Spinal cord (tissue), 10 donors: ENCODE data around the gene DOHH. TPM values are rescaled to one million over a fixed set of nuclear protein-coding genes. Genes with fewer than 3 reads are reported as not detected.

Experiments used
- DNase-seq, 6 donors: peaks; one replicate each; pipeline versions ENCODE4 v3.0.0 to v3.0.0-alpha.2; 2013 to 2015; ENCODE audit warnings: low spot score in 6 of 6, low read depth in 4 of 6
- H3K27ac ChIP-seq: one replicate; pipeline ENCODE4 v1.5.1; 2013; ENCODE audit warnings: low read depth, low read length, control low read depth
- H3K27me3 ChIP-seq: one replicate; pipeline ENCODE4 v1.6.1; 2013; ENCODE audit warnings: low read length; ENCODE audit not compliant: control insufficient read depth, insufficient read depth
- H3K36me3 ChIP-seq: one replicate; pipeline ENCODE4 v1.6.1; 2013; ENCODE audit warnings: low read length; ENCODE audit not compliant: control insufficient read depth, insufficient read depth
- H3K4me1 ChIP-seq: one replicate; pipeline ENCODE4 v1.6.1; 2013; ENCODE audit warnings: low read length; ENCODE audit not compliant: control insufficient read depth, insufficient read depth
- H3K4me3 ChIP-seq: one replicate; pipeline ENCODE4 v1.5.1; 2013; ENCODE audit warnings: low read depth, low read length, control low read depth
- H3K9me3 ChIP-seq: one replicate; pipeline ENCODE4 v1.6.1; 2013; ENCODE audit warnings: low read length; ENCODE audit not compliant: control insufficient read depth, insufficient read depth
- WGBS: methylation state at CpG from one replicate; pipeline ENCODE4 v1.1.5; 2013; ENCODE audit warnings: missing lambda C conversion rate; ENCODE audit not compliant: insufficient coverage; 5-methylcytosine and 5-hydroxymethylcytosine counted together
- polyA plus RNA-seq, 2 donors: library from polyadenylated mRNA; unstranded; fragments of 120-200 nt; gene quantifications; one replicate each; pipeline ENCODE4 v1.2.1, GENCODE V29; 2013; ENCODE audit not compliant: insufficient read length in 2 of 2
- total RNA-seq, 2 donors: library from RNA; depleted of rRNA in 1 of 2; stranded (reverse); fragments of 120-200 nt in 1 of 2; fragments of >200 nt in 1 of 2; gene quantifications; one replicate each; pipeline versions ENCODE4 v1.2.3 to v1.2.4, GENCODE V29; 2013 to 2014
- donor health status: healthy.

Gene DOHH
- total and polyA plus RNA-seq, 4 donors: 7.1 to 23.0 (median 14.7) TPM

GRCh38 chr19:3464587-3465235 is 35.8 kb downstream of the DOHH start:
- no peak overlapping the region for H3K27ac ChIP-seq
- peaks cover 38% of the 10 kb centered on the region for H3K36me3 ChIP-seq
- WGBS: 59% methylated on average over 11 of the region's 31 CpGs
- H3K4me3 ChIP-seq: no peak overlapping the region
- H3K9me3 ChIP-seq: no peaks in the 10 kb centered on the region
- H3K4me1 ChIP-seq: peaks cover 43% of the 10 kb centered on the region
- no peak for DNase-seq
- peaks cover 2% of the 10 kb centered on the region for H3K27me3 ChIP-seq

- WGBS: 39% methylated on average over 34 of the region's 57 CpGs
- Histone ChIP-seq H3K36me3 (peaks cover 44% of the 10 kb centered on the region), H3K27me3 (peaks cover 2% of the 10 kb centered on the region), H3K4me1 (peaks cover 51% of the 10 kb centered on the region), H3K27ac (no peak overlapping the region), H3K9me3 (no peaks in the 10 kb centered on the region), H3K4me3 (no peak overlapping the region)
- DNase-seq: no peak
Measured at GRCh38 chr19:3463714-3464586, 36.5 kb downstream of the DOHH start.

- H3K27ac ChIP-seq: no peak overlapping the region
- WGBS: 44% methylated on average over 49 of the region's 58 CpGs
- H3K36me3 ChIP-seq: peaks cover 51% of the 10 kb centered on the region
- no peak overlapping the region for H3K4me3 ChIP-seq
- no peak for DNase-seq
- peaks cover 2% of the 10 kb centered on the region for H3K27me3 ChIP-seq
- peaks cover 59% of the 10 kb centered on the region for H3K4me1 ChIP-seq
- H3K9me3 ChIP-seq: no peaks in the 10 kb centered on the region
Measured at GRCh38 chr19:3462991-3463713, 37.3 kb downstream of the DOHH start.

- Histone ChIP-seq H3K4me1 (peaks cover 53% of the 10 kb centered on the region), H3K9me3 (no peaks in the 10 kb centered on the region), H3K36me3 (peaks cover 76% of the 10 kb centered on the region), H3K4me3 (no peak overlapping the region), H3K27me3 (peaks cover 2% of the 10 kb centered on the region), H3K27ac (peak overlapping the region; percentile 80)
- 68% methylated on average over 9 of the region's 15 CpGs for WGBS
- no peak for DNase-seq
Measured at GRCh38 chr19:3459965-3460582, 40.4 kb downstream of the DOHH start.

- H3K36me3 ChIP-seq: peaks cover 81% of the 10 kb centered on the region
- no peak overlapping the region for H3K4me3 ChIP-seq
- peak overlapping the region; percentile 80 for H3K27ac ChIP-seq
- H3K9me3 ChIP-seq: no peaks in the 10 kb centered on the region
- peak in 3 of 6 donors; percentile 62 to 92 (median 75) for DNase-seq
- WGBS: 16% methylated on average over 21 of the region's 26 CpGs
- peaks cover 46% of the 10 kb centered on the region for H3K4me1 ChIP-seq
- H3K27me3 ChIP-seq: peaks cover 2% of the 10 kb centered on the region
Measured at GRCh38 chr19:3459089-3459881, 41.2 kb downstream of the DOHH start.

- Histone ChIP-seq H3K4me1 (peaks cover 38% of the 10 kb centered on the region), H3K27me3 (peaks cover 2% of the 10 kb centered on the region), H3K4me3 (no peak overlapping the region), H3K27ac (peak overlapping the region; percentile 80), H3K36me3 (peaks cover 81% of the 10 kb centered on the region), H3K9me3 (no peaks in the 10 kb centered on the region)
- WGBS: 28% methylated on average over 16 of the region's 19 CpGs
- DNase-seq: no peak
Measured at GRCh38 chr19:3458229-3459088, 42.0 kb downstream of the DOHH start.

GRCh38 chr19:3457528-3458228 is 42.8 kb downstream of the DOHH start:
- Histone ChIP-seq H3K36me3 (peaks cover 81% of the 10 kb centered on the region), H3K27me3 (peaks cover 2% of the 10 kb centered on the region), H3K4me3 (no peak overlapping the region), H3K27ac (peak overlapping the region; percentile 80), H3K9me3 (no peaks in the 10 kb centered on the region), H3K4me1 (peaks cover 38% of the 10 kb centered on the region)
- DNase-seq: no peak
- 35% methylated on average over 16 of the region's 22 CpGs for WGBS
